Neural cell (in vitro differentiated cells): Measurements from ENCODE around the gene RAB27A. TPM values are rescaled to one million over a fixed set of nuclear protein-coding genes. Genes with fewer than 3 reads are reported as not detected.

Experiments
- H2AFZ ChIP-seq: fragments of 200-600, 300-800 bp; sonication (generic), shearing (Covaris generic); 2 replicates; pipeline ENCODE4 v1.6.0; 2014; ENCODE audit warnings: low read depth, mild to moderate bottlenecking, antibody characterized with exemption, low read length, moderate library complexity
- H3F3A ChIP-seq: fragments of 200-600 bp; shearing (Covaris generic); 2 replicates; pipeline ENCODE4 v1.6.1; 2016; ENCODE audit warnings: mild to moderate bottlenecking, moderate library complexity, mixed read lengths, antibody characterized with exemption, low read length; ENCODE audit not compliant: insufficient read depth, poor library complexity, severe bottlenecking
- H3K27ac ChIP-seq: fragments of 200-600, 300-800 bp; sonication (generic), shearing (Covaris generic); 2 replicates; pipeline ENCODE4 v1.5.1; 2014; ENCODE audit warnings: mild to moderate bottlenecking, low read length, moderate library complexity
- H3K27me3 ChIP-seq: fragments of 300-800, 200-600 bp; sonication (generic), shearing (Covaris generic); 2 replicates; pipeline ENCODE4 v1.6.0; 2014; ENCODE audit warnings: mild to moderate bottlenecking, low read depth, low read length, moderate library complexity; ENCODE audit not compliant: insufficient read depth
- H3K36me3 ChIP-seq: fragments of 300-800, 200-600 bp; sonication (generic), shearing (Covaris generic); 2 replicates; pipeline ENCODE4 v1.5.1; 2014; ENCODE audit warnings: mild to moderate bottlenecking, antibody characterized with exemption, low read length, moderate library complexity; ENCODE audit not compliant: insufficient read depth
- H3K4me2 ChIP-seq: fragments of 300-800, 200-600 bp; sonication (generic), shearing (Covaris generic); 2 replicates; pipeline ENCODE4 v1.6.0; 2014; ENCODE audit warnings: mild to moderate bottlenecking, low read length
- H3K4me3 ChIP-seq: fragments of 300-800, 200-600 bp; sonication (generic), shearing (Covaris generic); 2 replicates; pipeline ENCODE4 v1.5.1; 2014; ENCODE audit warnings: mild to moderate bottlenecking, low read length, moderate library complexity
- H3K79me2 ChIP-seq: fragments of 200-600 bp; shearing (Covaris generic); replicated peaks from 2 replicates; pipeline ENCODE4 v1.6.0; 2014; ENCODE audit warnings: mild to moderate bottlenecking, low read length, moderate library complexity; ENCODE audit not compliant: insufficient read depth
- H3K9ac ChIP-seq: fragments of 300-800, 200-600 bp; sonication (generic), shearing (Covaris generic); 2 replicates; pipeline ENCODE4 v1.6.1; 2016; ENCODE audit warnings: mild to moderate bottlenecking, low read length, mixed read lengths
- H3K9me2 ChIP-seq: fragments of 200-600 bp; shearing (Covaris generic); 2 replicates; pipeline ENCODE4 v1.6.1; 2016; ENCODE audit warnings: mild to moderate bottlenecking, low read length, mixed read lengths; ENCODE audit not compliant: insufficient read depth
- H3K9me3 ChIP-seq: fragments of 200-600, 300-800 bp; sonication (generic), shearing (Covaris generic); 2 replicates; pipeline ENCODE4 v1.6.1; 2016; ENCODE audit warnings: mild to moderate bottlenecking, mixed run types, low read length, moderate library complexity, mixed read lengths
- H4K20me1 ChIP-seq: fragments of 200-600 bp; shearing (Covaris generic); 2 replicates; pipeline ENCODE4 v1.6.1; 2016; ENCODE audit warnings: mild to moderate bottlenecking, mixed run types; ENCODE audit not compliant: insufficient read depth
- CTCF ChIP-seq: fragments of 450-650 bp; IDR thresholded peaks from 2 replicates; pipeline ENCODE4 v1.5.1; 2014; ENCODE audit warnings: antibody characterized with exemption, mild to moderate bottlenecking, moderate library complexity; ENCODE audit not compliant: poor library complexity, severe bottlenecking
- EP300 ChIP-seq: fragments of 450-650 bp; conservative IDR thresholded peaks from 2 replicates; pipeline ENCODE4 v1.6.1; 2014; ENCODE audit warnings: antibody characterized with exemption, mild to moderate bottlenecking, moderate library complexity; ENCODE audit not compliant: poor library complexity, severe bottlenecking
- EZH2 ChIP-seq: fragments of 200-600, 300-800 bp; shearing (Covaris generic), sonication (generic); IDR thresholded peaks from 2 replicates; pipeline ENCODE4 v1.6.1; 2014; ENCODE audit warnings: antibody characterized with exemption, low read length, borderline replicate concordance, mild to moderate bottlenecking; ENCODE audit not compliant: insufficient read depth, poor library complexity, severe bottlenecking
- MXI1 ChIP-seq: fragments of 450-650 bp; conservative IDR thresholded peaks from 2 replicates; pipeline ENCODE4 v1.6.1; 2014; ENCODE audit warnings: antibody characterized with exemption, mild to moderate bottlenecking; ENCODE audit not compliant: poor library complexity, severe bottlenecking
- POLR2AphosphoS5 ChIP-seq: IDR thresholded peaks from 2 replicates; pipeline ENCODE4 v1.6.1; 2012
- RAD21 ChIP-seq: fragments of 450-650 bp; conservative IDR thresholded peaks from 2 replicates; pipeline ENCODE4 v1.6.1; 2014; ENCODE audit warnings: antibody characterized with exemption, mild to moderate bottlenecking, moderate library complexity
- REST ChIP-seq: IDR thresholded peaks from 2 replicates; pipeline ENCODE4 v1.6.1; 2012; ENCODE audit warnings: borderline replicate concordance
- SMC3 ChIP-seq: fragments of 450-650 bp; conservative IDR thresholded peaks from 2 replicates; pipeline ENCODE4 v1.6.1; 2014; ENCODE audit warnings: antibody characterized with exemption, mild to moderate bottlenecking, moderate library complexity; ENCODE audit not compliant: poor library complexity
- TAF1 ChIP-seq: IDR thresholded peaks from 2 replicates; pipeline ENCODE4 v1.6.1; 2012; ENCODE audit warnings: low read depth
- polyA minus RNA-seq: library from RNA; depleted of rRNA, polyadenylated mRNA; stranded (reverse); fragments of >200 nt; gene quantifications from 2 replicates; pipeline ENCODE4 v1.2.3, GENCODE V29; 2014
- polyA plus RNA-seq: library from polyadenylated mRNA; depleted of rRNA; stranded (reverse); fragments of >200 nt; gene quantifications from 2 replicates; pipeline ENCODE4 v1.2.3, GENCODE V29; 2014

Gene RAB27A
- polyA plus RNA-seq (3.7 and 3.9 TPM in 2 replicates), polyA minus RNA-seq (3.4 and 5.4 TPM in 2 replicates)

- H3K79me2 ChIP-seq = no peaks in the 10 kb centered on the region
- no peaks in the 10 kb centered on the region for H3K9me3 ChIP-seq
- H3K4me3 ChIP-seq = peak within 1 kb of the TSS; percentile 86
- peaks cover 12% of the 10 kb centered on the region for H3K27me3 ChIP-seq
- peak within 1 kb of the TSS; percentile 57 for H3K9ac ChIP-seq
- no peaks in the 10 kb centered on the region for H4K20me1 ChIP-seq
- H3K27ac ChIP-seq = no peak within 1 kb of the TSS
- peak within 1 kb of the TSS; percentile 82 for H3K4me2 ChIP-seq
- H3K36me3 ChIP-seq = no peaks in the 10 kb centered on the region
- no peaks in the 10 kb centered on the region for H3K9me2 ChIP-seq
- peak; percentile 29 for TF ChIP-seq MXI1
- TF ChIP-seq EZH2 = no peak
- no peak for TF ChIP-seq CTCF
- TF ChIP-seq EP300 = no peak
- no peaks in the 10 kb centered on the region for H3F3A ChIP-seq
- H2AFZ ChIP-seq = peak within 1 kb of the TSS; percentile 40
Measured at GRCh38 chr15:55289746-55290527, at the start of gene RAB27A. RAB27A (minus strand) TSS chr15:55289813; CDS start chr15:55234934, 54,879 bp downstream.

GRCh38 chr15:55337160-55337559, 47.5 kb upstream of the RAB27A start:
- Histone ChIP-seq H3K9me3 (no peaks in the 10 kb centered on the region), H3K79me2 (no peaks in the 10 kb centered on the region), H3K4me2 (no peak overlapping the region), H3K27ac (no peak overlapping the region), H3K9ac (no peak overlapping the region), H3K4me3 (no peak overlapping the region), H3K27me3 (no peaks in the 10 kb centered on the region), H3F3A (no peaks in the 10 kb centered on the region), H2AFZ (no peak overlapping the region), H4K20me1 (no peaks in the 10 kb centered on the region), H3K9me2 (no peaks in the 10 kb centered on the region), H3K36me3 (no peaks in the 10 kb centered on the region)
- TF ChIP-seq SMC3 = no peak
- no peak for TF ChIP-seq RAD21
- TF ChIP-seq CTCF = no peak
- TF ChIP-seq EP300 = no peak
- no peak for TF ChIP-seq EZH2
- TF ChIP-seq REST = no peak
- no peak for TF ChIP-seq MXI1
- no peak for TF ChIP-seq TAF1
- no peak for TF ChIP-seq POLR2AphosphoS5
